ENCODE measurements around the gene THSD8.

DNA sequence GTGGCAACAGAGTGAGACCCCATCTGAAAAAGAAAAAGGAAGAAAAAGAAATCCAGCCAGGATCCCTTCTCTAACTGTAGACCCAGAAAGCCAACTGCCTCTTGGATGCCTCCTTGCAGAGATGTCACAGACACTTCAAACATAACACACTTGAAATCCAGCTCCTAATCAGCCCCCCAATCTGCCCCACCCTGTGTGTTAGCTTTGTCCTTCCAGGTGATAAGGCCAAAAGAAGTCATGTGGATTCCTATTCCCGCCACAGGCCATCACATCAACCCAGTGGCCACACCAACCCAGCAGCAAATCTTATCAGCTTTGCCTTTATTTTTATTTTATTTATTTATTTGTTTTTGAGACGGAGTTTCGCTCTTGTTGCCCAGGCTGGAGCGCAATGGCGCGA is 42.2 kb upstream of the THSD8 start:
- TF ChIP-seq, protein P1, sequence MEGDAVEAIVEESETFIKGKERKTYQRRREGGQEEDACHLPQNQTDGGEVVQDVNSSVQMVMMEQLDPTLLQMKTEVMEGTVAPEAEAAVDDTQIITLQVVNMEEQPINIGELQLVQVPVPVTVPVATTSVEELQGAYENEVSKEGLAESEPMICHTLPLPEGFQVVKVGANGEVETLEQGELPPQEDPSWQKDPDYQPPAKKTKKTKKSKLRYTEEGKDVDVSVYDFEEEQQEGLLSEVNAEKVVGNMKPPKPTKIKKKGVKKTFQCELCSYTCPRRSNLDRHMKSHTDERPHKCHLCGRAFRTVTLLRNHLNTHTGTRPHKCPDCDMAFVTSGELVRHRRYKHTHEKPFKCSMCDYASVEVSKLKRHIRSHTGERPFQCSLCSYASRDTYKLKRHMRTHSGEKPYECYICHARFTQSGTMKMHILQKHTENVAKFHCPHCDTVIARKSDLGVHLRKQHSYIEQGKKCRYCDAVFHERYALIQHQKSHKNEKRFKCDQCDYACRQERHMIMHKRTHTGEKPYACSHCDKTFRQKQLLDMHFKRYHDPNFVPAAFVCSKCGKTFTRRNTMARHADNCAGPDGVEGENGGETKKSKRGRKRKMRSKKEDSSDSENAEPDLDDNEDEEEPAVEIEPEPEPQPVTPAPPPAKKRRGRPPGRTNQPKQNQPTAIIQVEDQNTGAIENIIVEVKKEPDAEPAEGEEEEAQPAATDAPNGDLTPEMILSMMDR (IDR thresholded peaks at IDR 0.05; ENCODE audit: low read depth, low read length) = no peak
- TF ChIP-seq EZH2phosphoT487 (IDR thresholded peaks at IDR 0.05; ENCODE audit: low read depth) = no peak

Measured in OCI-LY3 (cell line).